NCI-H146 treated with DMSO at 0.1 percent for 48 hours (cell line): Measurements from ENCODE around the gene SYCE1.
"Not testable (repeated sequence)": the region's sequence is repeated elsewhere in the genome, so short reads cannot be mapped to it uniquely, and the experiment has no call there.

Experiments used
- DNase-seq: peaks from one replicate; lab custom pipeline; 2025; ENCODE audit not compliant: unreplicated experiment; lab: John Stamatoyannopoulos, UW

Gene SYCE1, protein sequence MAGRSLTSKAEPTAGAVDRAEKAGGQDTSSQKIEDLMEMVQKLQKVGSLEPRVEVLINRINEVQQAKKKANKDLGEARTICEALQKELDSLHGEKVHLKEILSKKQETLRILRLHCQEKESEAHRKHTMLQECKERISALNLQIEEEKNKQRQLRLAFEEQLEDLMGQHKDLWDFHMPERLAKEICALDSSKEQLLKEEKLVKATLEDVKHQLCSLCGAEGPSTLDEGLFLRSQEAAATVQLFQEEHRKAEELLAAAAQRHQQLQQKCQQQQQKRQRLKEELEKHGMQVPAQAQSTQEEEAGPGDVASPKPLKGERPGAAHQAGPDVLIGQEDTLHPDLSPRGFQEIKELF

DNA sequence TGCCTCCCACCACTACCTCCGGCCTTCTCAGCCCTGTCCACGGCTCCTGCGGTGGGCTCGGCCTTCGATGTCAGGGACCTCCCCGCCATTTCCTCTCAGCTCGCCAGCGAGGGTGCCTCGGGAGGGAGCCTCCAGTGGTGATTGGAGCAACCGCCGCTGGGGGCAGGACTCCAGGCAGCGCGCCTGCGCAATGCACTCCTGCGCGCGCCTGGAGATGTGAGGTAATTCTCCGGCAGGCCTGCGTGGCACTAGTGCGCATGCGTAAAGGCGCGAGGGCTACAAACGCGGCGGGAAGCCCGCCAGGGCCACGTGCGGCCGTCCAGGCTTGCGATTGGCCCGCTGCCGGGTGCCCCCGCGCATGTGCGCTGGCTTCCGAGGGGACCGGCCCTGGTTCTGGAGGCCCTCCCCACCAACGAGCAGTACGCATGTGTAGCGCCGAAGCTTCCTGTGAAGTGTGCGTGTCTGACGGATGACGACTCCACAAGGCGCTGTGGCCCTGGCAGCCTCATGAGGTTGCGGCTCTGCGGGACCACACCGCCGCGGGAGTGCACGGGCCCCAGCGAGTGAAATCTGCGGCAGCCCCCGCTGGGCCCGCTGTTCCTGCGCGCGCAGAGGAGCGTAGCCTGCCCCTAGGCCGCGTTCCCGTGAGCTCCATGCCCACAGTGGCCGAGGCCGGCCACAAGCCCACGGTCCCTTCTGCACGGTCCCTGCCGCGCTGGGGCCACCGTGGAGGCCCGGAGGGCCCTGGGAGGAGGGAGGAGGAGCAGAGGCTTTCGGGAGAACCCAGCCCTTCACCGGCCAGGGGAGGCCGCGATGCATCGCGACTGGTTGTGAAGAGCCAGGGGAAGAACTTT lies at the start of gene SYCE1:
TSS of gene SYCE1 (minus strand) at position 143 of the 854 bp plus-strand sequence. CDS start at position 89, 54 bp downstream.
- no peak for DNase-seq

DNA sequence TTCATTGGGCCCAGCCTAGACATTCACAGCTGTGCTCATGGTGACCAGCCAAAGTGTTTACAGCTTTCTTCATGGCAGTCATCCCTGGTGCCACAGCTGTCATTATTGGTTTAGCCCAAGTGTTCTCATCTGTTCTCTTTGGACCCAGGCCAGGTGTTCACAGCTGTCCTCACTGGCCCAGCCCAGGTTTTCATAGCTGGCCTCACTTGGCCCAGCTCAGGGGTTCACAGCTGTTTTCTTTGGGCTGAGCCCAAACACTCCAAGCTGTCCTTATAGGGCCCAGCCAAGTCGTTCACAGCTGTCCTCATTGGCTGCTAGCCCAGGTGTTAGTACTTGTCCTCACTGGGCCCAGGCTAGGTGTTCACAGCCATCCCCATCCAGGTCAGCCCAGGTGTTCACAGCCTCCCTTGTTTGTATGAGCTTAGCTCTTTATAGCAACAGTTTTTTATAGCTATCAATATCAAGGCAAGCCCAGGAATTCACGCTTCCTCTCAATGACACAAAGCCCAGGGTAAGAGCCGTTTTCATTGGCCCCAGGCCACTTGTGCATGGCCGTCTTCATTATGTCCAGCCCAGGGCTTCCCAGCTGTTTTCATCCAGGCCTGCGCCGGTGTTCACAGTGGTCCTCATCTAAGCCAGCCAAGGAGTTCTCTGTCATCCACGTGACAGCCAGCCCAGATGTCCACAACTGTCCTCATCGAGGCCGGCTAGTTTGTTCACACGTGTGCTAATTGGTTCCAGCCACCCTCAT lies 49.6 kb upstream of the SYCE1 start:
- DNase-seq, result no peak

GRCh38 chr10:133613699-133614098 lies 48.3 kb upstream of the SYCE1 start:
- no peak for DNase-seq

DNA sequence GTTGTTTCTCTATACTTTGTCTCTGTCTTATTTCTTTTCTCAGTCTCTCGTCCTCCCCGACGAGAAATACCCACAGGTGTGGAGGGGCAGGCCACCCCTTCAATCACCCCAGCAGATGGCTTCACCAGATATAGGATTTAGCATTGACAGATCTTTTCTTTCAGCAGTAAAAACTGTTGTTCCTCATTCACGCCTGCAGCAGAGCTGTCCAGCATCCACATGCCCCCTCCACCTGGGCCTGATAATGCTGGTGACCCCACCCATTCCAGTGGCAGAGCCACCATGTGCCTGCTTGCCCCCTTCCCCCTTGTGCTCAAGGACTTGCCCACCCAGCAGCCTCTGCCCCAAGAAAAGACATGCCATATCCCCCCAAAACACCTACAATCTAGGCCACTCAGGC lies 45.7 kb upstream of the SYCE1 start:
- DNase-seq, result no peak

DNA sequence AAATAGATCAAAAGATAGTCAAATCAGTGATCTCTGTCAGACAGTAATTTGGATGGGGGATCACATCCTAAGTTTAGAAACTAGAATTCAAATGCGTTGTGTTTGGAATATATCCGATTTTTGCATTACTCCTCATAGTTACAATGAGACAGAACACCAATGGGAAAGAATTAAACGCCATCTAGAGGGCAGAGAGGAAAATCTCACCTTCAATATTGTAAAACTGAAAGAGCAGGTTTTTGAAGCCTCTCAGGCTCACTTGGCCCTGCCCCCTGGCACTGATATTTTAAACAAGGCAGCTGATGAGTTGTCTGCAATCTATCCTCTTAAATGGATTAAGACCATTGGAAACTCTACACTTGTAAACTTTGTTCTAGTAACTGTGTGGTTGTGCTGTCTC lies 43.5 kb upstream of the SYCE1 start:
- DNase-seq, result peak; percentile 17

DNA sequence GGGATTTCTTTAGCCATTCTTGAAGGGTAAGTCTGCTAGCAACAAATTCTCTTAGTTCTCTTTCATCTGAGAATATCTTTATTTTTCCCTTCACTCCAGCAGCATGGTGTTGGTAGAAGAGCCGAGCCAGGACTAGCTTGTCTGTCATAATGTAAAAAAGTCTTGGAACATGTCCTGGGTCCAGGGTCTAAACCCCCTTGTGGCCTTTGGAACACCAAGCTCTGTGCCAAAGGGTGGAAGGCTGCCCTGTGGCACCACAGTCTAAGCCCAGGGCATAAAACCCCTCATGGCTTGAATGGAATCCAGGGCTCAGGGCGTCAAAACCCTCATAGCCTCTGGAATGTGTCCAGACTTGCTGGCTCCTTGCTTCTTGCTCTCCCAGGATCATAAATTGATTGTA lies 38.1 kb upstream of the SYCE1 start:
- DNase-seq, result not testable (repeated sequence)

DNA sequence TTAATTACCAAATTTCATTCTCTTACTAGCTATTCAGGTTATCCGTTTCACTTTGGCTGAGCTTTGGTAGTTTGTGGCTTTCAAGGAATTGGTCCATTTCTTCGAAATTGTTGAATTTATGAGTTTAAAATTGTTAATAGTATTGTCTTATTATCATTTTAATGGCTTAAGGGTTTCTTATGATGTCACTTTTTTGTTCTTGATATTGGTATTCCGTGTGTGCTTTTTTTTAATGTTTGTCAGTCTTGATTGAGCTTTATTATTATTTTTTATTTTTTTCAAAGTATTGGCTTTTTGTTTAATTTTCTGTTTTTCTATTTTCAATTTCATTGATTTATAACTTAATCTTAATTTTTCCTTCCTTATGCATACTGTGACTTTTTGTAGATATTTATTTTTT lies 35.3 kb upstream of the SYCE1 start:
- DNase-seq, result no peak

DNA sequence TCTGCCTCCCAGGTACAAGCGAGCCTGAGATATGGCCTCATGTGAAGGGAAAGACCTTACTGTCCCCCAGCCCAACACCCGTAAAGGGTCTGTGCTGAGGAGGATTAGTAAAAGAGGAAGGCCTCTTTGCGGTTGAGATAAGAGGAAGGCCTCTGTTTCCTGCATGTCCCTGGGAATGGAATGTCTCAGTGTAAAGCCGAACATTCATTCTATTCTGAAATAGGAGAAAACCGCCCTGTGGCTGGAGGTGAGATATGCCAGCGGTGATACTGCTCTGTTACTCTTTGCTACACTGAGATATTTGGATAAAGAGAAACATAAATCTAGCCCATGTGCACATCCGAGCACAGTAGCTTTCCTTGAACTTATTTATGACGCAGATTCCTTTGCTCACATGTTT lies 34.5 kb upstream of the SYCE1 start:
- DNase-seq, result not testable (repeated sequence)

GRCh38 chr10:133592716-133593115 lies 27.3 kb upstream of the SYCE1 start:
- DNase-seq, result no peak

DNA sequence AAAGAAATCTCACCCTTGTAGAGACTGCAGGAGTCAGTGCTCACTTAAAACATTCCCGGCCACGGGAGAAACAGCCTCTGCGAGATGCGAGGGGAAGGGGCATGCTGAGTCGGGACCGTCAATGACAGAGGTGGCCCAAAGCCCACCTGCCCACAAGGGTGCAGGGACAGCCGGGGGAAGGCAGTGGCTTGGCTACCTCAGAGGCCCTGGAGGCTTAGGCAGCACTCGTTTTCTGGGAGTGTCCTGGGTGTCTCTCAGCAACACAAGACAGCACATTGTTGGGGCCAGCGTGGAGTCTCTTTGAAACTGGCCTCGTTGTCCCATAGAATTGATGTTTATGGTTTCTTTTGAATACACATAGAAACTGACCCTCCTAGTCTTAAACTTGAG lies 25.6 kb upstream of the SYCE1 start:
- no peak for DNase-seq

GRCh38 chr10:133590226-133590969 lies 25.0 kb upstream of the SYCE1 start:
- no peak for DNase-seq

DNA sequence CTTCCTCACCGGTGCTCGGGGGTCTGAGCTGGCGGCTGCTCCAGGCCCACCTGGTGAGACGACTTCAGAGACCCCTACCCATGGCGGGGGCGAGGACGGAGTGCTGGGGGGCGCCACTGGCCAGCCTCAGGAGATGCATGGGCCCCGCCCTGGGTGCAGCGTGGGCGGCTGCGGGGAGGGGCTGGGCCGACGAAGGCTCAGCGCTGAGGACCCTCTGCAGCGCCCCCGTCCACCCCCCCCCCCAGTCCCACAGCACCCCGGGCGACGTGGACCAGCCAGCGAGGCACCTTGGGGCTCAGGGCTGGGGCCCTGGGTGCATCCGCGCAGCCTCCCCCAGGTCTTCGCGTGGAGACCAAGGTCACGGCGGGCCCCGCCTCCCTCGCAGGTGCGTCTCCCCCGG lies 11.7 kb upstream of the SYCE1 start:
- not testable (repeated sequence) for DNase-seq

DNA sequence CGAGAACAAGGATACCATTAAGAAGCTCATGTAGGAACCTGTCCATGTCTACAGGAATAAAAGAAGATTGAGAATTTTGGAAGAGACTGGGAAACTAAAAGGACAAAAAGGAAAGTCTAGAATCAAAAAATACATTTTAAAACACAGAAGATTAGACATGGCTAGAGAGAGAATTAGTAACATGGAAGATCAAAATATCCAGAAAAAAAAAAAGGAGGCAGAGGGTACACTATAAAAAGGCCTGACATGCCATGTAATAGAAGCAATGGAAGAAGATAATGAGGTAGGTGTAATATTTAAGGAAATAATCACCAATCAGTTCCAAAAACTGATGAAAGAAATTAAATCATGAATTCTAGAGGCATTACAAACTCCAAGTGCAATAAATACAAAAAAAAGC lies 8.1 kb upstream of the SYCE1 start:
- DNase-seq, result not testable (repeated sequence)

DNA sequence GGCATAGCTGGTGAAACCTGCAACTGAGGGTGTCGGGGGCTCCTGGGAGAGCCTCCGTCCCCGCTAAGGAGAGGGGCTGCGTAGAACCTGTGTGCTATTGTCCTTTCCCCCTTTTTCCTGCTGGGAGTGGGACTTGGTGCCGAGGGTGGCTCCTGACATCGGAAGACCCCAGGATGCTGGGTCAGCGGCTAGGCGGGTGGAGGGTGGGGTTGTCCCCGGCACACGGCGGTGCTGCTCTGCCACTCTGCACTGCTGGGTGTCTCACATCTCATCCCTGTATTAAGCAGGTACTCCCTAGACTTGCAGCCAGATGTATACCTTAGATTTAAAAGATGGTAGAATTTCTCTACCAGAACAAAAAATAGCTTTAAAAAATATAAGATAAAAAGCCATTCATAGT lies 6.7 kb upstream of the SYCE1 start:
- DNase-seq, result not testable (repeated sequence)

DNA sequence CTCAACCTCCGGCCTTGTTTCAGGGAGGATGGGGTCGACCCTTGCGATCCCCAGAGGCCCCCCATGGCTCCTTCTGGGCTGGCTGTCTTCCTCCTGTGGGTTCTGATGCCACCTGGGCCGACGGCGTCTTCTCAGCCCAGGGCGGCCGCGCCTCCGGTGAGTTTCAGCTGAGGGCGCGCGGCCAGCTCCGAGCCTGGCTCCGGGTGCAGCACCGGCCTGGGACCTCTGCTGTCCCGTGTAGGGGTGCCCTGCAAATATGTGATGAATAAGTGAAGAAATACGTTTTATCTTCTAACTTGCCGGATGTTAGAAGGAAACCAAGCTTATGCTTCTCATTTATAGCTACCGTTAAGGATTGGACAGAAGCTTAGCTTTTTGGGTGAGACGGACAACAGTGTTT lies 4.4 kb upstream of the SYCE1 start:
- not testable (repeated sequence) for DNase-seq

DNA sequence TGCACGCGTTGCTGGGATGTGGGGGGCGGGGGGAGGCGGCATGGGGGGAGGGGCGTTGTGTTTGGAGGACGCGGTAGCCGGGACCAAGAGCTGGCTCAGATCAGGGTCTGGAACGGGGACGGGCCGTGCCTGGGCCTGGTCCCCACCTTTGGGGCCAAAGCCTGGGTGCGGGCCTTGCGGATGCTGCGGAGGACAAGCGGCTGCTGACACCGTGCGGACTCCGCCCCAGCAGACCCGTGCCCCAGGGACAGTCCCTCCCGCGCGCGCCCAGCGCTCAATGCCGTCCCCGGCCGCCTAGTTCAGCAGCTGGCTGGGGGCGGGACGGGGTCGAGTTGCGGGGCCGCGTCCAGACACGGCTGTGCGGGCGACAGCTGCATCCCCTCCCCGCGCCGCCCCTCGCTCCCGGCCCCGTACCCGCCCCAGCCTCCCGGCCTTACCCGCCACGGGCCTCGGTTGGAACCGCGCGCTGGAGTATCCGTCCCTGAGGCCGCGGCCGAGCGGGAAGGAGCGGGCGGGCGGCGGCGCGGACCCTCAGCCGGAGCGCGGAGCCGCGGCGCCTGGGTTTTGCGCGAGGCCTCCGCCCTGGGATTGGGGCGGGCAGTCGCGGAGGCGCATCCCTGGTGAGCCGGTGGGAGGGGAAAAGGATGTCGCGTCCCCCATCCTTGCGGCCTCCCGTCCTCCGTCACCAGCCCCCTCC lies 3.6 kb upstream of the SYCE1 start:
- DNase-seq, result not testable (repeated sequence)

- DNase-seq, result no peak
Observed at GRCh38 chr10:133568287-133568614, 2.9 kb upstream of the SYCE1 start.

DNA sequence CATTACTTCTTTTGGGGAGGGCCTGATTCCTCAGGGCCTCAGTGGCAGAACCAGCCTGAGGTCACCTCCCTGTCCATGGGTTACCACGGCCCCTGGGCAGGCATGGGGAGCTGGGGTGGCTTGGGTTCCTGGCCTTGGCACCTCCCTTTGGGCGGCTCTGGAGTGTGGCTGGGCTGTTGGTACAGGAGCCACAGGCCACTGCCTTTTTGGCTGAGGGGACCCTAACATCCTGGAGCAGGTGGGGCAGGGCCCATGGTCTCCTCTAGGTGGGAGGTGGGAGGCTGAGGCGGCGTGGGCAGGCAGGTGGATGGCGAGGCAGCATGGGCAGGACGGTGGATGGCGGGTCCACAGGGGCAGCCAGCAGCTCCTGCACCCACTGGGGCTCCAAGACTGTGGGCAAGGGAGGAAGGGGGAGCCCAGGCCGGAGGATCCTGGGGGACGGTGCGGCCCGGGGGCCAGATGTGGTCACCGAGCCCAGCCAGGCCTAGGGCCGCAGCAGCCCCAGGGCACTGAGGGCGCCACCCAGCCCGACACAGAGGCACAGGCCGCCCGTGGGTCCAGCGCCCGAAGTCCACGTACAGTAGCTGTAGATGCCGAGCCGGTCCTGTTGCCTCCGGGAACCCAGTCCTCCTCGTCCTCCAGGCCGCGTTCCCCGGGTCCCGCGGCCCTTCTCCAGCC lies 2.4 kb upstream of the SYCE1 start:
- no peak for DNase-seq

- no peak for DNase-seq
Observed at GRCh38 chr10:133567119-133567518, 1.7 kb upstream of the SYCE1 start.

- no peak for DNase-seq
Observed at GRCh38 chr10:133564816-133565215, 567 bp downstream of the SYCE1 start.
